ENCODE measurements around the gene ATF1. TPM values are rescaled to one million over a fixed set of nuclear protein-coding genes. Genes with fewer than 3 reads are reported as not detected.

The ATF1 gene
- total RNA-seq (10 to 100 TPM; 33.2 to 42.8 (median 35.5) TPM), total RNA-seq (22.5 to 98.1 (median 39.1) reads per million in 29 experiments)
- total RNA-seq (2013): 43.2 TPM

GRCh38 chr12:50763639-50764285 is at the start of gene ATF1:
Gene ATF1 (plus strand): TSS chr12:50764101. CDS start chr12:50780146, 16,045 bp downstream.
- Histone ChIP-seq H3K9me3 (no peaks in the 10 kb centered on the region), H3K36me3 (ENCODE audit: control insufficient read depth in 2 of 2, extremely low read depth in 1 of 2, insufficient read depth in 1 of 2, low read length in 1 of 2) (no peaks in the 10 kb centered on the region), H3K4me1 (ENCODE audit: control insufficient read depth in 1 of 2, extremely low read depth in 1 of 2, insufficient read depth in 2 of 2, low read length in 2 of 2) (peaks cover 5 to 33% of the 10 kb centered on the region in 2 experiments), H3K27ac (ENCODE audit: low read length) (peak within 1 kb of the TSS; percentile 92), H3K27me3 (replicated peaks in 1 of 2; ENCODE audit: control insufficient read depth in 2 of 2, extremely low read depth in 1 of 2, insufficient read depth in 2 of 2, low read length in 1 of 2) (no peaks in the 10 kb centered on the region), H3K4me3 (ENCODE audit: control insufficient read depth in 1 of 2, extremely low read depth in 1 of 2, low read length in 1 of 2) (peak within 1 kb of the TSS; percentile 66 to 97)
- no peaks in the 10 kb centered on the region for H3K27me3 Mint-ChIP-seq
- no peaks in the 10 kb centered on the region for H3K36me3 Mint-ChIP-seq
- H3K4me3 Mint-ChIP-seq: peak within 1 kb of the TSS; percentile 92 to 96 (median 93)
- DNase-seq: peak; percentile 79 to 95 (median 88)
- peaks cover 0 to 3% (median 0%) of the 10 kb centered on the region in 3 donors for H3K9me3 Mint-ChIP-seq
- WGBS (ENCODE audit: insufficient coverage): 0% methylated on average over 23 of the region's 51 CpGs
- ATAC-seq (replicated peaks in 1 of 4): peak; percentile 83 to 84 (median 84)
- POLR2A ChIA-PET: interaction anchor here (0.6 to 0.8 kb wide), 5 partner anchors 14 to 649 kb away, joined by 3 to 13 read pairs (median 3); partner anchors contain the start of gene DAZAP2 (in 1 of the 2)
- peaks cover 28 to 43% (median 42%) of the 10 kb centered on the region in 3 donors for H3K4me1 Mint-ChIP-seq
- CTCF ChIA-PET: interaction anchor here (0.6 to 2.8 kb wide), 2 partner anchors 65 to 263 kb away, joined by 3 to 34 read pairs; partner anchors contain the start of gene SLC11A2 (in 1 of the 2)
- H3K27ac Mint-ChIP-seq: peak within 1 kb of the TSS; percentile 94

- Histone ChIP-seq H3K27me3 (replicated peaks in 1 of 2; ENCODE audit: control insufficient read depth in 2 of 2, extremely low read depth in 1 of 2, insufficient read depth in 2 of 2, low read length in 1 of 2) (no peaks in the 10 kb centered on the region), H3K9me3 (no peaks in the 10 kb centered on the region), H3K4me3 (ENCODE audit: control insufficient read depth in 1 of 2, extremely low read depth in 1 of 2, low read length in 1 of 2) (no peak overlapping the region), H3K36me3 (ENCODE audit: control insufficient read depth in 2 of 2, extremely low read depth in 1 of 2, insufficient read depth in 1 of 2, low read length in 1 of 2) (peaks cover 8 to 42% of the 10 kb centered on the region in 2 donors), H3K4me1 (ENCODE audit: control insufficient read depth in 1 of 2, extremely low read depth in 1 of 2, insufficient read depth in 2 of 2, low read length in 2 of 2) (no peaks in the 10 kb centered on the region), H3K27ac (ENCODE audit: low read length) (no peak overlapping the region)
- Mint-ChIP-seq H3K27ac (no peak overlapping the region), H3K36me3 (peaks cover 49% of the 10 kb centered on the region), H3K4me1 (no peaks in the 10 kb centered on the region), H3K4me3 (no peak overlapping the region), H3K27me3 (no peaks in the 10 kb centered on the region), H3K9me3 (no peaks in the 10 kb centered on the region)
- CTCF ChIA-PET: no interaction called here
- no peak for DNase-seq
- WGBS (ENCODE audit: insufficient coverage): no CpG with 5 or more reads among the region's 2 CpGs
- POLR2A ChIA-PET: no interaction called here
- no peak for ATAC-seq (replicated peaks in 1 of 4)
These were observed 48.7 kb upstream of the ATF1 start for GRCh38 chr12:50715174-50715573.

- Mint-ChIP-seq H3K36me3 (peaks cover 63% of the 10 kb centered on the region), H3K9me3 (no peaks in the 10 kb centered on the region), H3K4me1 (no peaks in the 10 kb centered on the region), H3K27ac (no peak overlapping the region), H3K27me3 (no peaks in the 10 kb centered on the region), H3K4me3 (no peak overlapping the region)
- no peak for DNase-seq
- ChIA-PET CTCF (interaction anchor here in 1 of 2 donors (1.2 kb wide), 1 partner anchor 8 kb away, joined by 3 read pairs; no protein-coding TSS in a partner anchor), POLR2A (no interaction called here)
- Histone ChIP-seq H3K27ac (ENCODE audit: low read length) (no peak overlapping the region), H3K9me3 (no peaks in the 10 kb centered on the region), H3K27me3 (replicated peaks in 1 of 2; ENCODE audit: control insufficient read depth in 2 of 2, extremely low read depth in 1 of 2, insufficient read depth in 2 of 2, low read length in 1 of 2) (no peaks in the 10 kb centered on the region), H3K36me3 (ENCODE audit: control insufficient read depth in 2 of 2, extremely low read depth in 1 of 2, insufficient read depth in 1 of 2, low read length in 1 of 2) (peaks cover 6 to 68% of the 10 kb centered on the region in 2 donors), H3K4me3 (ENCODE audit: control insufficient read depth in 1 of 2, extremely low read depth in 1 of 2, low read length in 1 of 2) (no peak overlapping the region), H3K4me1 (ENCODE audit: control insufficient read depth in 1 of 2, extremely low read depth in 1 of 2, insufficient read depth in 2 of 2, low read length in 2 of 2) (no peaks in the 10 kb centered on the region)
- no peak for ATAC-seq (replicated peaks in 1 of 4)
- no CpG with 5 or more reads among the region's 2 CpGs for WGBS (ENCODE audit: insufficient coverage)
These were observed 45.1 kb upstream of the ATF1 start for GRCh38 chr12:50718760-50719159.

- no peaks in the 10 kb centered on the region for H3K9me3 Mint-ChIP-seq
- H3K27me3 Mint-ChIP-seq: no peaks in the 10 kb centered on the region
- no peak for DNase-seq
- H3K4me3 Mint-ChIP-seq: no peak overlapping the region
- WGBS (ENCODE audit: insufficient coverage): 100% methylated on average over 2 of the region's 3 CpGs
- peaks cover 4 to 72% of the 10 kb centered on the region in 2 donors for H3K36me3 ChIP-seq (ENCODE audit: control insufficient read depth in 2 of 2, extremely low read depth in 1 of 2, insufficient read depth in 1 of 2, low read length in 1 of 2)
- no peak overlapping the region for H3K27ac Mint-ChIP-seq
- no peaks in the 10 kb centered on the region for H3K27me3 ChIP-seq (replicated peaks in 1 of 2; ENCODE audit: control insufficient read depth in 2 of 2, extremely low read depth in 1 of 2, insufficient read depth in 2 of 2, low read length in 1 of 2)
- H3K36me3 Mint-ChIP-seq: peaks cover 66% of the 10 kb centered on the region
- CTCF ChIA-PET: interaction anchor here in 1 of 2 donors (0.7 kb wide), 1 partner anchor 28 kb away, joined by 4 read pairs; no protein-coding TSS in a partner anchor
- POLR2A ChIA-PET: interaction anchor here in 1 of 2 donors (0.7 kb wide), 1 partner anchor 276 kb away, joined by 8 read pairs; no protein-coding TSS in a partner anchor
- no peaks in the 10 kb centered on the region for H3K4me1 ChIP-seq (ENCODE audit: control insufficient read depth in 1 of 2, extremely low read depth in 1 of 2, insufficient read depth in 2 of 2, low read length in 2 of 2)
- H3K4me1 Mint-ChIP-seq: no peaks in the 10 kb centered on the region
- H3K4me3 ChIP-seq (ENCODE audit: control insufficient read depth in 1 of 2, extremely low read depth in 1 of 2, low read length in 1 of 2): no peak overlapping the region
- no peak for ATAC-seq (replicated peaks in 1 of 4)
- H3K27ac ChIP-seq (ENCODE audit: low read length): no peak overlapping the region
- no peaks in the 10 kb centered on the region for H3K9me3 ChIP-seq
These were observed 43.8 kb upstream of the ATF1 start for GRCh38 chr12:50720085-50720484.

- no peak overlapping the region for H3K27ac Mint-ChIP-seq
These were observed 43.4 kb upstream of the ATF1 start for GRCh38 chr12:50720501-50720900.

GRCh38 chr12:50723865-50724264 is 40.0 kb upstream of the ATF1 start:
- H3K27me3 ChIP-seq (replicated peaks in 1 of 2; ENCODE audit: control insufficient read depth in 2 of 2, extremely low read depth in 1 of 2, insufficient read depth in 2 of 2, low read length in 1 of 2): no peaks in the 10 kb centered on the region
- POLR2A ChIA-PET: interaction anchor here in 1 of 2 donors (0.5 kb wide), 1 partner anchor 294 kb away, joined by 3 read pairs; no protein-coding TSS in a partner anchor
- DNase-seq (no peak), ATAC-seq (replicated peaks in 1 of 4) (no peak)
- H3K36me3 ChIP-seq (ENCODE audit: control insufficient read depth in 2 of 2, extremely low read depth in 1 of 2, insufficient read depth in 1 of 2, low read length in 1 of 2): peaks cover 10 to 84% of the 10 kb centered on the region in 2 donors
- no peaks in the 10 kb centered on the region for H3K4me1 Mint-ChIP-seq
- H3K4me3 Mint-ChIP-seq: no peak overlapping the region
- H3K4me1 ChIP-seq (ENCODE audit: control insufficient read depth in 1 of 2, extremely low read depth in 1 of 2, insufficient read depth in 2 of 2, low read length in 2 of 2): no peaks in the 10 kb centered on the region
- H3K27ac Mint-ChIP-seq: no peak overlapping the region
- no peak overlapping the region for H3K27ac ChIP-seq (ENCODE audit: low read length)
- peaks cover 69% of the 10 kb centered on the region for H3K36me3 Mint-ChIP-seq
- H3K27me3 Mint-ChIP-seq: no peaks in the 10 kb centered on the region
- H3K9me3 Mint-ChIP-seq: no peaks in the 10 kb centered on the region
- CTCF ChIA-PET: no interaction called here
- H3K4me3 ChIP-seq (ENCODE audit: control insufficient read depth in 1 of 2, extremely low read depth in 1 of 2, low read length in 1 of 2): no peak overlapping the region
- no peaks in the 10 kb centered on the region for H3K9me3 ChIP-seq
- 86% methylated on average over 1 of the region's 1 CpG for WGBS (ENCODE audit: insufficient coverage)

More at GRCh38 chr12:50720501-50720900, 43.4 kb upstream of the ATF1 start:
- ChIA-PET CTCF (interaction anchor here in 1 of 2 donors (0.7 kb wide), 1 partner anchor 29 kb away, joined by 4 read pairs; no protein-coding TSS in a partner anchor), POLR2A (interaction anchor here in 1 of 2 donors (0.7 kb wide), 1 partner anchor 277 kb away, joined by 8 read pairs; no protein-coding TSS in a partner anchor)
- WGBS (ENCODE audit: insufficient coverage): 83% methylated on average over 1 of the region's 5 CpGs
- no peaks in the 10 kb centered on the region for H3K4me1 ChIP-seq (ENCODE audit: control insufficient read depth in 1 of 2, extremely low read depth in 1 of 2, insufficient read depth in 2 of 2, low read length in 2 of 2)
- no peaks in the 10 kb centered on the region for H3K27me3 Mint-ChIP-seq
- no peaks in the 10 kb centered on the region for H3K9me3 Mint-ChIP-seq
- H3K4me3 ChIP-seq (ENCODE audit: control insufficient read depth in 1 of 2, extremely low read depth in 1 of 2, low read length in 1 of 2): no peak overlapping the region
- ATAC-seq (replicated peaks in 1 of 4): no peak
- H3K4me1 Mint-ChIP-seq: no peaks in the 10 kb centered on the region
- no peak overlapping the region for H3K4me3 Mint-ChIP-seq
- no peaks in the 10 kb centered on the region for H3K9me3 ChIP-seq
- no peak for DNase-seq
- H3K27ac ChIP-seq (ENCODE audit: low read length): no peak overlapping the region
- H3K27me3 ChIP-seq (replicated peaks in 1 of 2; ENCODE audit: control insufficient read depth in 2 of 2, extremely low read depth in 1 of 2, insufficient read depth in 2 of 2, low read length in 1 of 2): no peaks in the 10 kb centered on the region
- peaks cover 66% of the 10 kb centered on the region for H3K36me3 Mint-ChIP-seq
- peaks cover 4 to 72% of the 10 kb centered on the region in 2 donors for H3K36me3 ChIP-seq (ENCODE audit: control insufficient read depth in 2 of 2, extremely low read depth in 1 of 2, insufficient read depth in 1 of 2, low read length in 1 of 2)

All from T-cell (primary cell).